Measurements from ENCODE around the gene LSMEM2. TPM values are rescaled to one million over a fixed set of nuclear protein-coding genes. Genes with fewer than 3 reads are reported as not detected.
"Not testable (repeated sequence)": the region's sequence is repeated elsewhere in the genome, so short reads cannot be mapped to it uniquely, and the experiment has no call there.

The LSMEM2 gene
- total RNA-seq, 8 experiments from 2014 or later, result 0.36 to 2.6 (median 0.54) TPM; not detected in 1

DNA sequence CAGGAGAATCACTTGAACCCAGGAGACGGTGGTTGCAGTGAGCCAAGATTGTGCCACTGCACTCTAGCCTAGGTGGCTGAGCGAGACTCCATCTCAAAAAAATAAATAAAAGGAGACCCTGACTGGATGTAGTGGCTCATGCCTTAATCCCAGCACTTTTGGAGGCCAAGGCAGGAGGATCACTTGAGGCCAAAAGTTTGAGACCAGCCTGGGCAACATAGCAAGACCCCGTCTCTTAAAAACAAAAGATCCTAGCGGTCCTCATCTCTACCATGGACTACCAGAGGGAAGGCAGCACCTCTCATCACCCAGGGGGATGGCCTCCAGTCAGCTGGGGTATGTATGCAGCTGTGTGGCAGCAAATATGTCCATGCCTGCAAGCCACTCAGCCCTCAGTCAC lies 16.7 kb upstream of the LSMEM2 start:
- H3K4me3 ChIP-seq; H3K27ac ChIP-seq; ATAC-seq (replicated peaks in 6 of 8); in situ Hi-C loops (cut with MboI; ENCODE audit: low pct_unique_long_range_greater_than_20kb in 2 of 9, low sequenced_read_pairs in 9 of 9, unreplicated experiment in 9 of 9): not testable (repeated sequence)
- WGBS, 10 experiments, result 80 to 100% (median 100%) methylated on average over 1 to 2 of the region's 4 CpGs; no CpG with 5 or more reads in 5 of the 10 experiments
- H3K4me1 ChIP-seq (replicated peaks in 1 of 2), result peaks cover 70 to 76% of the 10 kb centered on the region in 2 donors

DNA sequence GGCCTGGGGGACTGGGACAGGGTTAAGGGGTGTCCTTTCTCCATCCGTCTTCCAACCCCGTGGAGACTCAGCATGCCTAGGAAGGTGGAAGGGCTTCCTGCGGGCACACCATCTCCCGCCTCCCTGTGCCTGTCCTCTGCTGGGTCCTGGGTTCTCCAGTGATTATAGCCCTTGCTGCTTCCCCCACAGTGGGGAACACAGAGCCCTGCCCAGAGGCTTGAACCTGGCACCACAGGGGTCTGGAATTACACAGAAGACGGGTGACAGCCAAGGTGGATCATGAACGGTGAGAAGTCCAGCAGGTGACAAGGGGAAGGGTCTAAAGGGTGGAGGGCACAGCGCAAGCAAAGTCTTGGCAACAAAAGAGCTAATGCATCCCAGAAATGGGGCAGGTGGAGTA lies 16.1 kb upstream of the LSMEM2 start:
- Histone ChIP-seq H3K27ac (no peak overlapping the region), H3K4me3 (no peak overlapping the region), H3K4me1 (replicated peaks in 1 of 2) (peaks cover 70 to 76% of the 10 kb centered on the region in 2 donors)
- 82 to 100% (median 89%) methylated on average over 3 to 4 of the region's 7 CpGs; no CpG with 5 or more reads in 7 of the 10 experiments for WGBS, 10 experiments
- in situ Hi-C loops (cut with MboI; ENCODE audit: low pct_unique_long_range_greater_than_20kb in 2 of 9, low sequenced_read_pairs in 9 of 9, unreplicated experiment in 9 of 9), result no loop called here
- no peak for ATAC-seq (replicated peaks in 6 of 8)

DNA sequence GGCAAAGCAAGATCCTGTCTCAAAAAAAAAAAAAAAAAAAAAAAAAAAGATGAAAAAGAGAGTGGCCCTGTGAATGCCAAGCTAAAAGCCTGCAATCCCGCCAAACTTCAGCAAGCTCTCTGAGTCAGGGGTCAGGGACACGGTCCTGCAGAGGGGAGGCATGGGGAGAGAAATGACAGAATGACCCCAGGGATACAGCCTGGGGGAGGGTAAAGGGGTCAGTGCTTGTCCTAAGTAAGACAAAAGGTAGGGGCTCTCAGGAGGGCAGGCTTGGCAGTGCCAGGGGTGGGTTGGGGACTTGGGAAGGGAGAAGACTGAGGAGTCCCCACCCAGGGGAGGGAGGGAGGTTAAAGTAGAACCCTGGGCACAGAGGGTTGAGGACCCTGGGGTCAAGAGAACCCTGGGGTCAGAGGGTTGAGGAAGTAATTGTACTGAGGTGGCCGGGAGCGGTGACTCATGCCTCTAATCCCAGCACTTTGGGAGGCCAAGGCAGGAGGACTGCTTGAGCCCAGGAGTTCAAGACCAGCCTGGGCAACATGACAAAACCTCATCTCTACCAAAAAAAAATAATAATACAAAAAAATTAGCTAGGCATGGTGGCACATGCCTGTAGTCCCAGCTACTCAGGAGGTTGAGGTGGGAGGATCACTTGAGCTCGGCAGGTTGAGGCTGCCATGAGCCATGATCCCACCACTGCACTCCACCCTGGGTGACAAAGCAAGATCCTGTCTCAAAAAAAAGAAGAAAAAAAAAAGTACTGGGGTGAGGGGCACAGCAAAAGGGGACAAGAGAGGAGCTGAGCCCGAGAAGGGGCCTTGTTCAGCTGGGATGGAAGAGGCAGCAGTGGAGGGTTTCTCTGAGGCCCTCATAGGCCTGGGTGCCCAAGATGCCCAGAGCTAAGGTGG lies 15.2 kb upstream of the LSMEM2 start:
- in situ Hi-C loops (cut with MboI; ENCODE audit: low pct_unique_long_range_greater_than_20kb in 2 of 9, low sequenced_read_pairs in 9 of 9, unreplicated experiment in 9 of 9), result no loop called here
- H3K4me1 ChIP-seq (replicated peaks in 1 of 2), result peaks cover 62 to 72% of the 10 kb centered on the region in 2 donors

DNA sequence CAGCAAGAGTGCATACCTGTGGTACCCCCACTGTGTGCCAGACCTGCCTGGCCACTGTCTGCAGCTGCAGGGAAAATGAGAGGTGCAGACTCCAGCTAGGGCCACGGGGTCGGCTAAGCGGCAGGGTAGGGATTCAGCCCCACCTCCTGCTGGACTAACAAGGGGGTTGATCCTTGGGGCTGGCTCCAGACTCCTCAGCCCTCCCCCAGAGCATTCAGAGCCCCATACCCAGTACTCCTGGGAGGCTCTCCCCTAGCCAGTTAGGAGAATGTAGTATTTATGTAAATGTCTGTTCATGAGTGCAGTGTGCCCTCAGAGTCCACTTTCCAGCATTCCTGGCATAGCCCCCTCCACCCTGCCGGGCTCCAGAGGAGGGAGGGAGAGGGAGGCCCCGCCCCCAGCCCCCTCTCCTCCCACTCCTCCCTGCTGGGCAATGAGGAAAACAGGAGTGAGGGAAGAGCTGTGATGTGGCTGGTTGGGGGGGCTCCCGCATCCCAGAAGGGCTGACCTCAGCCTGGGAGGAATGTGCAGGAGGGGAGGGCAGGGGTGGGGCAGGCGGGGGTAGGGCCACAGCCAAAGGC lies 14.4 kb upstream of the LSMEM2 start:
- in situ Hi-C loops (cut with MboI; ENCODE audit: low pct_unique_long_range_greater_than_20kb in 2 of 9, low sequenced_read_pairs in 9 of 9, unreplicated experiment in 9 of 9), result no loop called here
- Histone ChIP-seq H3K27ac (peak overlapping the region; percentile 82), H3K4me1 (replicated peaks in 1 of 2) (peaks cover 54 to 72% of the 10 kb centered on the region in 2 donors), H3K4me3 (no peak overlapping the region)
- WGBS, 10 experiments, result 5% methylated on average over 3 of the region's 7 CpGs; no CpG with 5 or more reads in 9 of the 10 experiments
- ATAC-seq (replicated peaks in 6 of 8), result peak; percentile 18 to 79 (median 73)

More for the DNA sequence above, 15.2 kb upstream of the LSMEM2 start:
- H3K27ac ChIP-seq, result peak overlapping the region; percentile 82
- H3K4me3 ChIP-seq, result no peak overlapping the region
- no peak for ATAC-seq (replicated peaks in 6 of 8)
- whole genome bisulfite sequencing, 10 experiments, result 20 to 100% (median 60%) methylated on average over 1 to 4 of the region's 6 CpGs; no CpG with 5 or more reads in 3 of the 10 experiments

DNA sequence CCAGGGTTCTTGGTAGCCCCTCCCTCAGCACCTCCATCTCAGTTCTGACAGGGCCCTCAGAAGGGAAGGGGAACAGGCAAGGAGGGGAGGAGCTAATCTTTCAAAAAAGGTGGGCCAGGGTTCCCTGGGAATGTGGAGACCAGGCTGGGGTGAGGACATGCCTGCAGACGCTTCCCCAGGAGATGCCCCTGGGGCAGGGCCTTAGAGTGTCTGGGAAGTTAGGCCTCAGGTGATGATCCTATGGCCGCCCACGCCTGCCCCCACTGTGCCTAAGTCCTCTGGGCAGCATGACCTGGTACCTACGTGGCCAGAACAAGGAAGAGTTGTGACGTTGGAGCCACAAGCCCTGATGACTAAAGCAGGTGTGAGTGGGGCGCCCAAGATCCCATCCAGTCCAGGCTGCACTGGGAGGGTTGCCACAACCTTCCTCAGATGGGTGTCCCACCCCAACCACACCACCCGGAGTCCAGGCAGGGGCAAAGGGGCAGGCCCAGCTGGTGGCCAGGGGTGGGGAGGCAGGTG lies 13.9 kb upstream of the LSMEM2 start:
- Histone ChIP-seq H3K4me3 (no peak overlapping the region), H3K4me1 (replicated peaks in 1 of 2) (peaks cover 50 to 70% of the 10 kb centered on the region in 2 donors), H3K27ac (peak overlapping the region; percentile 80 to 82)
- ATAC-seq (replicated peaks in 6 of 8), result no peak
- WGBS, 10 experiments, result no CpG with 5 or more reads among the region's 7 CpGs
- in situ Hi-C loops (cut with MboI; ENCODE audit: low pct_unique_long_range_greater_than_20kb in 2 of 9, low sequenced_read_pairs in 9 of 9, unreplicated experiment in 9 of 9), result no loop called here

DNA sequence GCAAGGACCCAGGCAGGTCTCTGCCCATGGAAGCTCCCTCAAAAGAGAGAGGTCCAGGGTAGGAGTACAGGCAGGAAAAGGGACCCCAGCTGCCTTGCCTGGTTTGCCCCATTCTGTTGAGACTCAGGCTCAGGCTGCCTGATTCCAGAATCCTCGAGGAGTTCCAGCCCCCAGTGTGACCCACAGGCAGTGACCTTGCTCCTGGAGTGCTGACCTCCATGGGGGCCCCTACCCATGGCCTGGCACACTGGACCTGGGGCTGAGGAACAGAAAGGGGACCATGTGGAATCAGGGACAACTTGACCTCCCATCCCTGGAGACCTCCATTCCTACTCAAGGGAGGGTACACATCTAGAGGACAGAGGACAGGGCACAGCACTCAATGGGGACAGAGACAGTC lies 13.3 kb upstream of the LSMEM2 start:
- WGBS, 10 experiments, result no CpG with 5 or more reads among the region's 1 CpG
- no peak for ATAC-seq (replicated peaks in 6 of 8)
- in situ Hi-C loops (cut with MboI; ENCODE audit: low pct_unique_long_range_greater_than_20kb in 2 of 9, low sequenced_read_pairs in 9 of 9, unreplicated experiment in 9 of 9), result no loop called here
- Histone ChIP-seq H3K4me3 (no peak overlapping the region), H3K4me1 (replicated peaks in 1 of 2) (peaks cover 46 to 66% of the 10 kb centered on the region in 2 donors), H3K27ac (peak overlapping the region; percentile 80 to 82)

DNA sequence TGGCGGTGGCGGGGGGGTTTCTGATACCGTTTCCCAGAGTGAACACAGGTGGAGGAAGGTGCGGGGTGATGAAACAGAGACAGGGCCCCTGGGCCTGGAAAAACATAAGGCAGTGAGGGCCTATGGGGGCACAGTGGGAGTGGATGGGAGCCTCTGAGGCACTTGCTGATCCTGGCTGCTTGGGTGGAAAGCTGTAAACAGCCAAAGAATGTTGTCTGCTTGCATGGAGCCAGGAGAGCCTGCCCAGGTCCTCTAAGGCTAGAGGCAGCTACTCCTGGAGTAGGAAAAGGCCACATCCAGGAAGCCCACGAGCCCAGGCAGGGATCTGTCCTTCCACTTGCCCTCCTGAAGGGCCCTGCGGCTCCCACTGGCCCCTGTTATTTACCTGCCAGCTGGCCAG lies 12.9 kb upstream of the LSMEM2 start:
- in situ Hi-C loops (cut with MboI; ENCODE audit: low pct_unique_long_range_greater_than_20kb in 2 of 9, low sequenced_read_pairs in 9 of 9, unreplicated experiment in 9 of 9), result no loop called here
- Histone ChIP-seq H3K4me3 (no peak overlapping the region), H3K27ac (no peak overlapping the region), H3K4me1 (replicated peaks in 1 of 2) (peaks cover 41 to 61% of the 10 kb centered on the region in 2 donors)
- no peak for ATAC-seq (replicated peaks in 6 of 8)
- 17 to 100% (median 62%) methylated on average over 1 to 4 of the region's 6 CpGs; no CpG with 5 or more reads in 5 of the 10 experiments for WGBS, 10 experiments

DNA sequence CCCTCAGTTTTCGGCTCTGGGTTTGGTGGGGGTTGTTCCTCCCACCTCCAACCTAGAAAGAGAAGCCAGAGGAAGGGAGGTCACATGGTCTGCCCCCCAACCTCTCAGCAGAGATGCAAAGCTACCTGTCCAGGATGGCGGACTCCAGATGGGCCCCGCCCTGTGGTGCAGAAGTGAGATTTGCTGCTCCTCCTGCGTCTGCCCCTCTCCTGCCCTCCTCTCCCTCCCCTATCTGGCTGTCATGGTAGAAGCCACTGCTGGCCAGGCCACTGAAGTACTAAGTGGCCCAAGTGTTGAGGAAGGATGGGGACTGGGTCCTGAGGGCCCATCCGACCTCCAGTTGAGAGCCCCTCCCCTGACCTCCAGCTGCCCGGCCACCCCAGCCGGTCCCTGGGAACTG lies 12.1 kb upstream of the LSMEM2 start:
- Histone ChIP-seq H3K4me1 (replicated peaks in 1 of 2) (peaks cover 40 to 58% of the 10 kb centered on the region in 2 donors), H3K4me3 (no peak overlapping the region), H3K27ac (no peak overlapping the region)
- in situ Hi-C loops (cut with MboI; ENCODE audit: low pct_unique_long_range_greater_than_20kb in 2 of 9, low sequenced_read_pairs in 9 of 9, unreplicated experiment in 9 of 9), result no loop called here
- no peak for ATAC-seq (replicated peaks in 6 of 8)
- WGBS, 10 experiments, result 0% methylated on average over 1 of the region's 7 CpGs; no CpG with 5 or more reads in 9 of the 10 experiments

DNA sequence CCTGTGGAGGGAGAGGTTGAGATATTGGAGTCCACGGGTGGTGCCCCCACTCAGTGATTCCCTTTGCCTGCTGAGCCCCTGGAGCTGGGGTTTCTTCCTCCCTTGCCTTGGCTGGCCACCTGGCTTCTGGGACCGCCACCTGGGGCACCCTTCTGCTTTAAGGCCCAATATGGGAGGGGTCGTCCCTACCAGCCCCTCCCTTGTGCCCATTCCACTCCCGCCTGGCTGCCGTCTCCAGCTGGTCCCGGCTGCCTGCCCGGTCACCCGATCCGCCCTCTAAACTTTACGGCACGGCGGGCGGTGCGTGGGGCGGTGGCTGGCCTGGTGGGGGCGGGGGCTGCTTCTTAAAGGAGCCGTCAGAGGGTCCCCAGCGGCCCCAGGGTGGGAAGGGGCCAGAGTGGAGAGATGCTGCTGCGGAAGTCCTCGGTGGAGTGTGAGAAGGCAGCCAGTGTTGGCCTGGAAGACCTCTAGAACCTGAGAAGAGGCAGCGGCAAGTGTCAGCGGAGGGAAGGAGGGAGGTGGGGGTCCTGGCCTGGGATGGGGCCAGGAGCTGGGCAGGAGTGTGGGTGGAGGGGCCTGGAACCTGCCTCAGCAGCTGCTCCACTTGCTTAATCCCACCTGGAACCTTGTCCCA lies 11.5 kb upstream of the LSMEM2 start:
- ATAC-seq (replicated peaks in 6 of 8), result peak in 3 of 8 experiments; percentile 1 to 5 (median 3)
- 15 to 40% (median 33%) methylated on average over 1 to 4 of the region's 22 CpGs; no CpG with 5 or more reads in 7 of the 10 experiments for WGBS, 10 experiments
- no peak overlapping the region for H3K27ac ChIP-seq
- H3K4me1 ChIP-seq (replicated peaks in 1 of 2), result peaks cover 42 to 60% of the 10 kb centered on the region in 2 donors
- in situ Hi-C loops (cut with MboI; ENCODE audit: low pct_unique_long_range_greater_than_20kb in 2 of 9, low sequenced_read_pairs in 9 of 9, unreplicated experiment in 9 of 9), result no loop called here
- peak overlapping the region in 1 of 5 donors; percentile 6 for H3K4me3 ChIP-seq

DNA sequence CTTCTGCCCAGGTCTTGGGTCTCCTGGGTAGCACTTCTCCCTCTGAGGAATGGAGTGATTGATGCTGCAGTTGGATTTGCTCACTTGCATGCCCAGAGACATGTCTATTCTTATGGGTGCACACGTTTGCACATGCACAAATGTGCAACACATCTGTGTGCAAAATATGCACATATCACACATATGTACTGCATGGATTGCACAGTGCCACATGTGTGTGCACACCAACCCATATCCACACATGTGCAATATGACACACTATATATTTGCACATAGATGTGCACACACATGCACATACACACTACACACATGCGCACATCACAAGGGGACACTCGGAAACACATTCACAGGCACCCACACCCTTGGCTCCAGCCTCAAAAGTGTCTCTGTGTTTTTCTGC lies 10.6 kb upstream of the LSMEM2 start:
- in situ Hi-C loops (cut with MboI; ENCODE audit: low pct_unique_long_range_greater_than_20kb in 2 of 9, low sequenced_read_pairs in 9 of 9, unreplicated experiment in 9 of 9), result no loop called here
- ATAC-seq (replicated peaks in 6 of 8), result peak in 2 of 8 experiments; percentile 1 to 3
- peaks cover 46 to 67% of the 10 kb centered on the region in 2 donors for H3K4me1 ChIP-seq (replicated peaks in 1 of 2)
- H3K27ac ChIP-seq, result no peak overlapping the region
- 0 to 80% (median 80%) methylated on average over 1 to 3 of the region's 3 CpGs; no CpG with 5 or more reads in 7 of the 10 experiments for WGBS, 10 experiments
- no peak overlapping the region for H3K4me3 ChIP-seq

DNA sequence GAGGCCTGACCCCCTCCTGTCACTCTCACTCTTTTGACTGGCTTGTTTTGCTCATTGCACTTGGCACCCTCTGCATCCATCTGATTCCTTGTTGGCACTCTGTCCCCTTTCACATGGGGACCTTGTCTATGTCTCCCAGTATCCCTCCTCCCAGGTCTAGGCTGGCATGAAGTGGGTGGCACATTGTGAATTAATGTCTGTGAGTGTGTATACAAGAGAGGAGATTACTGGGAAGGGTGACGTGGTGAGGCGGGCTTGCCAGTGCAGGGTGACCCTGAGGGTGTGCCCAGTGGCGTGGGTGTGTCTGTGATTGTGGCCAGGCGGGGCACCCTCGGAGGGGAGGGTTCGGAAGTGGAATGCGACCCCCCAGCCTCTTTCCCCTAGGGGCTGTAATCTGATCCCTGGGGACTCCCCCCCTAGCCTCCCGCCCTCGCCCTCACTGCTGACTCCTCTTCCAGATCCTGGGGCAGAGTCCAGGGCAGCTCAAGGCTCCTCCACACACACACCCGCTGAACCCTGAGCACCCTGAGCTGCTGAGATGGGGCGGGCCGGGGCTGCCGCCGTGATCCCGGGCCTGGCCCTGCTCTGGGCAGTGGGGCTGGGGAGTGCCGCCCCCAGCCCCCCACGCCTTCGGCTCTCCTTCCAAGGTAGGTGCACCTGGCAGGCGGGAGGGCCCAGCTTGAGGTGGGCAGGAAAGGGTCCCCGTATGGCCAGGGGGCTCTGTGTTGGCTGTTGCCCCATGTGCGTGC lies 10.0 kb upstream of the LSMEM2 start, which contains the start of gene SEMA3B:
TSS of gene SEMA3B (plus strand) at position 445 of the 749 bp plus-strand sequence. CDS start at position 539, 94 bp downstream.
- Histone ChIP-seq H3K27ac (no peak within 1 kb of the TSS), H3K4me1 (replicated peaks in 1 of 2) (peaks cover 43 to 63% of the 10 kb centered on the region in 2 donors), H3K4me3 (no peak within 1 kb of the TSS)
- WGBS, 10 experiments, result 100% methylated on average over 2 of the region's 21 CpGs; no CpG with 5 or more reads in 9 of the 10 experiments
- ATAC-seq (replicated peaks in 6 of 8), result peak in 3 of 8 experiments; percentile 35 to 42 (median 39)
- in situ Hi-C loops (cut with MboI; ENCODE audit: low pct_unique_long_range_greater_than_20kb in 2 of 9, low sequenced_read_pairs in 9 of 9, unreplicated experiment in 9 of 9), result no loop called here

DNA sequence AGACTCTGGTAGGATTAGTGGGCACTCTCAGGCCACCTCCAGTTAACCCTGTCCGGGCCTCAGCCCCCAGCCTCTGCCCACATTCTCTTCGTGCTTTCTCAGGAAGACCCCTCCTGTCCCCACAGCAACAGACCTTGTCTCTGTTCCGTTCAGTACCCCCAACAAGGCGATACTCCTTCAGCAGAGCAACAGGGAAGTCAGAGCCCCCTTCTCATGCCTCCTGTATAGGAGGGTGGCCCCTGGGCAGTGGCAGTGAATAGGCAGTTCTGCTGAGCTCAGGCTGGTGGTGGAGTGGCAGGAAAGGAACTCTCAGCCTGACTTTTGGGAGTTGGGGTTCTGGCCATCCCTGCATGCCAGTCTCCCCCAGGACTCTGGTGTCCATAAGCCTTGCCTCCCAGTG lies 9.4 kb upstream of the LSMEM2 start:
- Histone ChIP-seq H3K4me3 (no peak overlapping the region), H3K27ac (no peak overlapping the region), H3K4me1 (replicated peaks in 1 of 2) (peaks cover 38 to 57% of the 10 kb centered on the region in 2 donors)

More for the DNA sequence above, 9.4 kb upstream of the LSMEM2 start:
- no peak for ATAC-seq (replicated peaks in 6 of 8)
- in situ Hi-C loops (cut with MboI; ENCODE audit: low pct_unique_long_range_greater_than_20kb in 2 of 9, low sequenced_read_pairs in 9 of 9, unreplicated experiment in 9 of 9), result no loop called here
- WGBS, 10 experiments, result 73 to 100% methylated on average over 1 to 2 of the region's 4 CpGs; no CpG with 5 or more reads in 8 of the 10 experiments
